Measurements from ENCODE around the gene PHC2.

DNA sequence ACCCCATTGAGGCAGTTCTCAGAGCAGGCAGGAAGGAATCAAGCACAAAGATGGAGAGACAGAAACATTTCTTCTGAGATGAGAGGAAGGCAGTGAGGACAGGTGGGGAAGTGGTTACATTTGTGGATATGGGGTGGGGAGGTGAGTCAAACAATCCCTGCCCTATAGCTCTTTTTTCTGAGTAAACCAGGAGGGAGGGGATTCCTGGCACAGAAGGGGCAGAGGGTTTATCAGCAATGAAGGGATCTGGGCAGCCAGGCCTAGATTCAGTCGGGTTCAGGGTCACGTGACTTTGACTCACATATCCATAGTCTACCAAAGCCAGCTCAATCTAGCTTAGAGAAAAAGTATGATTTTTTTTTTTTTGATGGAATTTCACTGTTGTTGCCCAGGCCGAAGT is 15.7 kb upstream of the PHC2 start:
- TF ChIP-seq, protein P1, sequence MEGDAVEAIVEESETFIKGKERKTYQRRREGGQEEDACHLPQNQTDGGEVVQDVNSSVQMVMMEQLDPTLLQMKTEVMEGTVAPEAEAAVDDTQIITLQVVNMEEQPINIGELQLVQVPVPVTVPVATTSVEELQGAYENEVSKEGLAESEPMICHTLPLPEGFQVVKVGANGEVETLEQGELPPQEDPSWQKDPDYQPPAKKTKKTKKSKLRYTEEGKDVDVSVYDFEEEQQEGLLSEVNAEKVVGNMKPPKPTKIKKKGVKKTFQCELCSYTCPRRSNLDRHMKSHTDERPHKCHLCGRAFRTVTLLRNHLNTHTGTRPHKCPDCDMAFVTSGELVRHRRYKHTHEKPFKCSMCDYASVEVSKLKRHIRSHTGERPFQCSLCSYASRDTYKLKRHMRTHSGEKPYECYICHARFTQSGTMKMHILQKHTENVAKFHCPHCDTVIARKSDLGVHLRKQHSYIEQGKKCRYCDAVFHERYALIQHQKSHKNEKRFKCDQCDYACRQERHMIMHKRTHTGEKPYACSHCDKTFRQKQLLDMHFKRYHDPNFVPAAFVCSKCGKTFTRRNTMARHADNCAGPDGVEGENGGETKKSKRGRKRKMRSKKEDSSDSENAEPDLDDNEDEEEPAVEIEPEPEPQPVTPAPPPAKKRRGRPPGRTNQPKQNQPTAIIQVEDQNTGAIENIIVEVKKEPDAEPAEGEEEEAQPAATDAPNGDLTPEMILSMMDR (IDR thresholded peaks at IDR 0.05): no peak
- TF ChIP-seq POLR2A (IDR thresholded peaks at IDR 0.05): no peak
